ENCODE measurements around the gene DNMT3B.
A peak's percentile ranks its signal among the peaks of the same experiment; 100 is the strongest.

Gene DNMT3B

DNA sequence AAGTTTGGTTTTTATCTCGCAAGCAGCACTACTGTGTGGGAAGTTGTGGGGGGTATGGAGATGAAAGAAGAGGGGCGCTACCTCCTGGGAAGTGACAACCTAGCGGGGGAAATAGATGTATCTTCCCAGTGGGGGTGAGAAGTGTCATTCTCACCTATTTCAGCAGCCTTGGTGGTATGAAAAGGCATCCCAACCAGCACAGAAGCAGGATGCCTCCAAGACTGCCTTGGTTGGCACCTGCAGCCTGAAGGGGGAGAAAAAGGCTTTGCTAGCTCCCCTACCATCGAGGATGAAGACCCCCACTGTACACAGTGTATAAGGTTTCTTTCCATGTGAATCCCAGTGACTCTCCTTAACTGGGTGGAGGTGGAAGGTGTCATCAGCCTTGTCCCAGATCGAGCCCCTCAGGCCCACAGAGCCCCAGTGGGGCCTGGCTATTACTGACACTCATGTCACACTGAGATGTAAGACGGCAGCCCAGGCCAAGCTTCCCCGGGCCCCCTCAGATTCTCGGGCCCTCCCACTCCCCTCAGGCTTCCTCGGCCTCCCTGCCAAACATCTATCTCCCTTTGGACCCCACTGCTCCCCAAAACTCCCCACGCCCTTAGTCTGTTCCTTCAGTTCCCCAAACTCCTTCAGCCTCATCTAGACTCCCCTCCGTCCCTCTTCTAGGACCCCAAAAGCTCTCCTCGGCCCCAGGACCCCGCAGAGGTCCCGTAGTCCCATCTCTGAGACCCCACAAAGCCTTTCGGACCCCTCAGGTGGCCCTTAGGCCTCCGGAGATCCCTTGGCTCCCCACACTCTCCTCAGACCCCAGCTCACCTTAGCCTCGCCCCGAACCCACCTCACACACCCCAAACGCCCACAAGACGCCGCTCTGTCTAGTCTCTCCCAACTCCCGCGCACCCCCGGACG, 19.6 kb upstream of the DNMT3B start:
- no peaks in the 10 kb centered on the region for H3K27me3 ChIP-seq (ENCODE audit: insufficient read depth, low read length)
- TF ChIP-seq, protein P1, sequence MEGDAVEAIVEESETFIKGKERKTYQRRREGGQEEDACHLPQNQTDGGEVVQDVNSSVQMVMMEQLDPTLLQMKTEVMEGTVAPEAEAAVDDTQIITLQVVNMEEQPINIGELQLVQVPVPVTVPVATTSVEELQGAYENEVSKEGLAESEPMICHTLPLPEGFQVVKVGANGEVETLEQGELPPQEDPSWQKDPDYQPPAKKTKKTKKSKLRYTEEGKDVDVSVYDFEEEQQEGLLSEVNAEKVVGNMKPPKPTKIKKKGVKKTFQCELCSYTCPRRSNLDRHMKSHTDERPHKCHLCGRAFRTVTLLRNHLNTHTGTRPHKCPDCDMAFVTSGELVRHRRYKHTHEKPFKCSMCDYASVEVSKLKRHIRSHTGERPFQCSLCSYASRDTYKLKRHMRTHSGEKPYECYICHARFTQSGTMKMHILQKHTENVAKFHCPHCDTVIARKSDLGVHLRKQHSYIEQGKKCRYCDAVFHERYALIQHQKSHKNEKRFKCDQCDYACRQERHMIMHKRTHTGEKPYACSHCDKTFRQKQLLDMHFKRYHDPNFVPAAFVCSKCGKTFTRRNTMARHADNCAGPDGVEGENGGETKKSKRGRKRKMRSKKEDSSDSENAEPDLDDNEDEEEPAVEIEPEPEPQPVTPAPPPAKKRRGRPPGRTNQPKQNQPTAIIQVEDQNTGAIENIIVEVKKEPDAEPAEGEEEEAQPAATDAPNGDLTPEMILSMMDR (IDR thresholded peaks at IDR 0.05; ENCODE audit: low read length), result no peak; the same call in 1 of the 2 replicates
- no peak for TF ChIP-seq EZH2 (IDR thresholded peaks at IDR 0.05; ENCODE audit: borderline replicate concordance, low read length)

DNA sequence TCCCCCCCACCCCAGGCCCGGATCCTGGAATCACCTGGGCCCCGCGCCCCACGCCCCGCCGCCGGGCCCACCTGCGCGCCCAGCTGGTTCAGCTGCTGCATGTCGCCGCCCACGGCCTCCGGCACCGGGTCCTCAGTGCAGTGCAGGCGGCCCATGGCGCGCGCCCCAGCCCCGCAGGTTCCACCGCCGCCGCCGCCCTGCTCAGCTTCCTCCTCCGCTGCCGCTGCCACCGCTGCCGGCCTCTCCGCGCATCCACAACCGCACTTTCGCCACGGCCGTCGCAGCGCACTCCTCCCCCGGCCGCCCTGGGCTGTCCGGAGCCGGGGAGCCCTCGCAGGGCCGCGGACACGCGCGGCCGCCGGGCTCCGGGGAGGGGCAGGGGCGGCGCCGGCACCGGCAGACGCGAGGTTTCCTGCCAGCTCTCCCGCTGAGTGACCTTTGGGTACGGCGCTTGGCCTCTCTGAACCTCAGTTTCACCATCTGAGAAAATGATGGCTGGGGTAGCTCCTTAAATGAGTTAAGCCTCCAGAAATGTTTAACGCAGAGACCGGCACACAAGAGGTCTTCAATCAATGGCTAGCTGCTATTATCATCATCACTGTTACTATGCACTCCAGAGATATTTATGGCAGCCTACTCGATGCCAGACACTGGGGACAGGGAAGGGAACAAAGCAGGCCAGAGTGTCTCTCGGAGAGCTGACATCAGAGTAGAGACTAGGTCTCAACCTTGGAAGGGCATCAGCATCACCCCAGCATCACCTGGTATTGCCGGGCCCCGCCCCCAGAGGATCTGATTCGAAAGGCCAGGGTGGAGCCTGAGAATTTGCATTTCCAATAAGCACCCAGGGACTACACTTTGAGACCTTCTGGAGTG, 18.7 kb upstream of the DNMT3B start, which contains the start of gene COMMD7:
COMMD7 (minus strand) TSS at position 231 of the 876 bp plus-strand sequence; CDS start at position 155, 76 bp downstream.
- peaks cover 9% of the 10 kb centered on the region; the same call in 1 of the 2 replicates for H3K36me3 ChIP-seq (ENCODE audit: insufficient read depth, low read length)
- no peaks in the 10 kb centered on the region; the same call in 1 of the 2 replicates for H3K79me2 ChIP-seq (ENCODE audit: insufficient read depth, low read length)
- no peaks in the 10 kb centered on the region for H3F3A ChIP-seq (ENCODE audit: insufficient read depth, low read length)
- H4K20me1 ChIP-seq (ENCODE audit: insufficient read depth, low read length), result no peaks in the 10 kb centered on the region
- peak within 1 kb of the TSS; percentile 99 for H3K4me2 ChIP-seq (ENCODE audit: low read length)
- no peak within 1 kb of the TSS for H2AFZ ChIP-seq (ENCODE audit: low read length)
- TF ChIP-seq, protein P1 (IDR thresholded peaks at IDR 0.05; ENCODE audit: low read length), result no peak
- TF ChIP-seq EZH2 (IDR thresholded peaks at IDR 0.05; ENCODE audit: borderline replicate concordance, low read length), result no peak
- H3K9ac ChIP-seq (ENCODE audit: low read length), result peak within 1 kb of the TSS; percentile 97
- H3K4me3 ChIP-seq (ENCODE audit: low read depth, low read length, poor library complexity, severe bottlenecking), result peak within 1 kb of the TSS; percentile 95
- H3K27me3 ChIP-seq (ENCODE audit: insufficient read depth, low read length), result no peaks in the 10 kb centered on the region
- H3K4me1 ChIP-seq (ENCODE audit: insufficient read depth, low read length, severe bottlenecking), result peaks cover 46% of the 10 kb centered on the region
- H3K27ac ChIP-seq (ENCODE audit: low read depth, low read length, poor library complexity, severe bottlenecking), result peak within 1 kb of the TSS; percentile 92
- H3K9me3 ChIP-seq (ENCODE audit: low read length), result no peaks in the 10 kb centered on the region
- no peaks in the 10 kb centered on the region for H3K9me2 ChIP-seq (ENCODE audit: low read depth, low read length)

More for the DNA sequence above, 19.6 kb upstream of the DNMT3B start:
- H3K4me3 ChIP-seq (ENCODE audit: low read depth, low read length, poor library complexity, severe bottlenecking), result peak overlapping the region; percentile 95
- peak overlapping the region; percentile 97 for H3K9ac ChIP-seq (ENCODE audit: low read length)
- peaks cover 46% of the 10 kb centered on the region for H3K4me1 ChIP-seq (ENCODE audit: insufficient read depth, low read length, severe bottlenecking)
- peak overlapping the region; percentile 92 for H3K27ac ChIP-seq (ENCODE audit: low read depth, low read length, poor library complexity, severe bottlenecking)
- no peaks in the 10 kb centered on the region for H3K9me3 ChIP-seq (ENCODE audit: low read length)
- H3K4me2 ChIP-seq (ENCODE audit: low read length), result peak overlapping the region; percentile 99
- H2AFZ ChIP-seq (ENCODE audit: low read length), result no peak overlapping the region
- no peaks in the 10 kb centered on the region for H3F3A ChIP-seq (ENCODE audit: insufficient read depth, low read length)
- H3K9me2 ChIP-seq (ENCODE audit: low read depth, low read length), result no peaks in the 10 kb centered on the region
- no peaks in the 10 kb centered on the region for H4K20me1 ChIP-seq (ENCODE audit: insufficient read depth, low read length)
- no peaks in the 10 kb centered on the region; the same call in 1 of the 2 replicates for H3K79me2 ChIP-seq (ENCODE audit: insufficient read depth, low read length)
- H3K36me3 ChIP-seq (ENCODE audit: insufficient read depth, low read length), result peaks cover 9% of the 10 kb centered on the region; the same call in 1 of the 2 replicates

DNA sequence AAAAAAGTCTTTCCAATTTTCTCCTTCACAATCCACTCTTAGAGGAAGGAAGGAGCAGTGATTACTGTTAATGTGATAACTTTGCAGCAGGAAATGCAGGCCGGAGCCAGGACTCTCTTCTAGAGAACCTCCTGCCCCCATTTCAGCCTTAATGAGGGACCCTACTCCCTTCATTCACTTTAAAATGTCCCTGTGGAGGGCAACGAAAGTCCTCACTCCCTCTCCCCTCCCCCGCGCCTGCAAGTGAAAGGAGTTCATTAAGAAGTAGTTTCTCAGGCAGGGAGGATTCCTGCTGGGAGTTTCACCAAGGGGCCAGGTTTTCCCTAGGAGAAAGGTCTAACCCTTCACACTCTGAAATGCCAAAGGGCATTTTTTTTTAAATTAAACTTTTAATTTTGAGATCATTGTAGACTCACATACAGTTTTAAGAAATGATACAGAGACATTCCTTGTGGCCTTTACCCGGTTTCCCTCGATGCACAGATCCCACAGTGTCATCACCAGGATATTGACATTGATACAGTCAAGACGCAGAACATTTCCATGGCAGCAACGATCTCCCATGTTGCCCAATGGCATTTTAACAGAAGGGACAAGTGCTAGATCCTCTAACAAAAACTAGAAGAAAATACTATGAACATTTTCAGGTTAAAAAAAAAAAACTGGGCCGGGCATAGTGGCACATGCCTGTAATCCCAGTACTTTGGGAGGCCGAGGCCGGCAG, 12.1 kb upstream of the DNMT3B start:
- Histone ChIP-seq H3K9ac (ENCODE audit: low read length) (no peak overlapping the region), H3K9me2 (ENCODE audit: low read depth, low read length) (no peaks in the 10 kb centered on the region), H4K20me1 (ENCODE audit: insufficient read depth, low read length) (no peaks in the 10 kb centered on the region), H3K4me2 (ENCODE audit: low read length) (no peak overlapping the region), H3F3A (ENCODE audit: insufficient read depth, low read length) (no peaks in the 10 kb centered on the region), H3K36me3 (ENCODE audit: insufficient read depth, low read length) (no peaks in the 10 kb centered on the region), H3K79me2 (ENCODE audit: insufficient read depth, low read length) (no peaks in the 10 kb centered on the region), H3K4me3 (ENCODE audit: low read depth, low read length, poor library complexity, severe bottlenecking) (no peak overlapping the region), H2AFZ (ENCODE audit: low read length) (no peak overlapping the region), H3K9me3 (ENCODE audit: low read length) (no peaks in the 10 kb centered on the region), H3K4me1 (ENCODE audit: insufficient read depth, low read length, severe bottlenecking) (peaks cover 16% of the 10 kb centered on the region), H3K27ac (ENCODE audit: low read depth, low read length, poor library complexity, severe bottlenecking) (no peak overlapping the region), H3K27me3 (ENCODE audit: insufficient read depth, low read length) (no peaks in the 10 kb centered on the region)
- TF ChIP-seq, protein P1 (IDR thresholded peaks at IDR 0.05; ENCODE audit: low read length), result no peak
- no peak for TF ChIP-seq EZH2 (IDR thresholded peaks at IDR 0.05; ENCODE audit: borderline replicate concordance, low read length)

All from OCI-LY1 (cell line).